Measurements from ENCODE around the gene ST3GAL4. TPM values are rescaled to one million over a fixed set of nuclear protein-coding genes. Genes with fewer than 3 reads are reported as not detected.

ST3GAL4 gene
- total RNA-seq, 1 experiment from 2014 or later = 11.2 TPM

DNA sequence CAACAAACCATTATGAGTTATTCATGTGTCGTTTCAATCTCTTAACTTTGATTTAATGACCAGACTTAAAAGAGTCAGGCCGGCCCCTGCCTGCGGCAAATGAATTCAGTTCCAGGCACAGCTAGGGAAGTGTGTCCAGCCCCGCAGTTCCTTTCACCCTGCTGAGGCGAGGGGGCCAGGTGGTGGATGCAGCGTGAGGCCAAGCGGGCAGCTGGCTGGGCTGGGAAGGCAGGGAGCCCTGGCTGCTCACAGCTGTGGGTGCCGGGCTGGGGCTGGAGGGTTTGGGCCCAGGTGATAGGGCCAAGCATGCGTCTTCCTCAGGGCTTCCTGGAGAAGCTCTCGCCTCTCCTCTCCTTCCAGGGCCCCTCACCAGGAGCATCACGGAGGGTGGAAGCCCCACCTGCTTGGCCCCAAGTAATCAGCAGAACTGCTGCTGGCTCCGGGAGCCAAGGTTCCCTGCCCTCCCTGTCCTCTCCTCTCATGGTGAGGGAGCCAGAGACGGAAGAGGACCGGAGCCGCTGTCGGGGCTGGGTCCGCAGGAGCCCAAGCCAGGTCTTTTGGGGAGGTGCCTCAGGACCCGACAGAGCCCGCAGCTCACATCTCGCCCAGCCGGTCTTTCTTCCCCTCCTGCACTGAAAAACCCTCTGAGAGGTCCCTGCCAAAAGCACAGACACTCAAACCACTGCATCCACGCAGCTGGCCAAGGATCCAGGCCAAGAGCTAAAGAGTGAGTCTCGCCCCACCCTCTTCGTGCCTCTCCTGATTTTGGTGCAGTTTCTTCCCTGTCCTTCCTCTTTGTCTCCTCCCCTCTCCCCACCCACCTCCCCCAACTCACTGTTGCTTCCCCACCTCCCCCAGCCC lies 97.0 kb downstream of the ST3GAL4 start:
- H3K27ac Mint-ChIP-seq (ENCODE audit: unreplicated experiment) = no peak overlapping the region
- BruUV-seq (replicated peaks) = no TSS peak
- TF ChIP-seq, protein P1, sequence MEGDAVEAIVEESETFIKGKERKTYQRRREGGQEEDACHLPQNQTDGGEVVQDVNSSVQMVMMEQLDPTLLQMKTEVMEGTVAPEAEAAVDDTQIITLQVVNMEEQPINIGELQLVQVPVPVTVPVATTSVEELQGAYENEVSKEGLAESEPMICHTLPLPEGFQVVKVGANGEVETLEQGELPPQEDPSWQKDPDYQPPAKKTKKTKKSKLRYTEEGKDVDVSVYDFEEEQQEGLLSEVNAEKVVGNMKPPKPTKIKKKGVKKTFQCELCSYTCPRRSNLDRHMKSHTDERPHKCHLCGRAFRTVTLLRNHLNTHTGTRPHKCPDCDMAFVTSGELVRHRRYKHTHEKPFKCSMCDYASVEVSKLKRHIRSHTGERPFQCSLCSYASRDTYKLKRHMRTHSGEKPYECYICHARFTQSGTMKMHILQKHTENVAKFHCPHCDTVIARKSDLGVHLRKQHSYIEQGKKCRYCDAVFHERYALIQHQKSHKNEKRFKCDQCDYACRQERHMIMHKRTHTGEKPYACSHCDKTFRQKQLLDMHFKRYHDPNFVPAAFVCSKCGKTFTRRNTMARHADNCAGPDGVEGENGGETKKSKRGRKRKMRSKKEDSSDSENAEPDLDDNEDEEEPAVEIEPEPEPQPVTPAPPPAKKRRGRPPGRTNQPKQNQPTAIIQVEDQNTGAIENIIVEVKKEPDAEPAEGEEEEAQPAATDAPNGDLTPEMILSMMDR (IDR thresholded peaks at IDR 0.05; ENCODE audit: insufficient read depth in 1 of 2, low read depth in 1 of 2, low read length in 1 of 2, severe bottlenecking in 1 of 2, unreplicated experiment in 1 of 2) = no peak
- Histone ChIP-seq H3K9me3 (peaks cover 15% of the 10 kb centered on the region; the same call in 1 of the 2 replicates), H3K36me3 (ENCODE audit: control insufficient read depth, insufficient read depth, low read length) (no peaks in the 10 kb centered on the region), H3K4me3 (ENCODE audit: low read depth, low read length) (no peak overlapping the region), H3K4me1 (no peaks in the 10 kb centered on the region), H3K27me3 (replicated peaks; ENCODE audit: control insufficient read depth, insufficient read depth, low read length) (no peaks in the 10 kb centered on the region; the same call in 1 of the 2 replicates)
- no peak for DNase-seq
- CTCF ChIA-PET = interaction anchor here (0.8 to 1.0 kb wide), 2 partner anchors 11 to 28 kb away, joined by 3 read pairs; no protein-coding TSS in a partner anchor
- H3K9me3 Mint-ChIP-seq (ENCODE audit: unreplicated experiment) = peaks cover 23% of the 10 kb centered on the region
- peaks cover 13% of the 10 kb centered on the region for H3K27me3 Mint-ChIP-seq (ENCODE audit: insufficient read depth, unreplicated experiment)
- no peaks in the 10 kb centered on the region for H3K4me1 Mint-ChIP-seq (ENCODE audit: low read depth, unreplicated experiment)
- intact Hi-C loops (cut with micrococcal nuclease; ENCODE audit: unreplicated experiment) = no loop called here
- POLR2A ChIA-PET = no interaction called here
- H3K36me3 Mint-ChIP-seq (ENCODE audit: insufficient read depth, unreplicated experiment) = no peaks in the 10 kb centered on the region
- H3K4me3 Mint-ChIP-seq (ENCODE audit: unreplicated experiment) = no peak overlapping the region

DNA sequence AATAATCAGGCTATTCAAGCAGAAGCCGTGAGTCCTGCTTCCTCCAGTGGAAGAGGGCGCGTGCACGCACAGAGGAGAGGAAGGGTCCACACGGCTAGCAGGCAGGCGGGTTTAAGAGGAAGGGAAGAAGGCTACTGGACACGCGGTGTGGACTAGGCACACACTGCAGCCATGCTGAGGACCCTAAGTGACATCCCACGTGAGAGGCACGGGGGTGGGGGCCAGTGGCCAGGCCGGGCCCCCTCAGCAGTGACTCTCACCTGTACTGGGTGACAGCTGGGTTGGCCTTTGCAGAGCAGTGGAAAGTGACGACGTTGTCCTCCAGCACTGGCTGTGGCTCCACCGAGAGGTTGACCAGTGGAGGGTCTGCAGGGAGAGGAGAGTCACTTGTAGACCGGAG lies 100.6 kb downstream of the ST3GAL4 start:
- Mint-ChIP-seq H3K27ac (ENCODE audit: unreplicated experiment) (no peak overlapping the region), H3K36me3 (ENCODE audit: insufficient read depth, unreplicated experiment) (no peaks in the 10 kb centered on the region), H3K27me3 (ENCODE audit: insufficient read depth, unreplicated experiment) (peaks cover 18% of the 10 kb centered on the region), H3K4me1 (ENCODE audit: low read depth, unreplicated experiment) (no peaks in the 10 kb centered on the region), H3K4me3 (ENCODE audit: unreplicated experiment) (no peak overlapping the region), H3K9me3 (ENCODE audit: unreplicated experiment) (peaks cover 5% of the 10 kb centered on the region)
- POLR2A ChIA-PET = no interaction called here
- no peaks in the 10 kb centered on the region for H3K36me3 ChIP-seq (ENCODE audit: control insufficient read depth, insufficient read depth, low read length)
- TF ChIP-seq, protein P1 (IDR thresholded peaks at IDR 0.05; ENCODE audit: insufficient read depth in 1 of 2, low read depth in 1 of 2, low read length in 1 of 2, severe bottlenecking in 1 of 2, unreplicated experiment in 1 of 2) = no peak
- no peak overlapping the region for H3K4me3 ChIP-seq (ENCODE audit: low read depth, low read length)
- no TSS peak for BruUV-seq (replicated peaks)
- CTCF ChIA-PET = interaction anchor here (0.8 kb wide), 1 partner anchor 25 kb away, joined by 5 read pairs; no protein-coding TSS in a partner anchor
- H3K9me3 ChIP-seq = peaks cover 5% of the 10 kb centered on the region; the same call in 1 of the 2 replicates
- no peak for DNase-seq
- H3K4me1 ChIP-seq = no peaks in the 10 kb centered on the region
- intact Hi-C loops (cut with micrococcal nuclease; ENCODE audit: unreplicated experiment) = no loop called here
- peaks cover 3% of the 10 kb centered on the region for H3K27me3 ChIP-seq (replicated peaks; ENCODE audit: control insufficient read depth, insufficient read depth, low read length)

DNA sequence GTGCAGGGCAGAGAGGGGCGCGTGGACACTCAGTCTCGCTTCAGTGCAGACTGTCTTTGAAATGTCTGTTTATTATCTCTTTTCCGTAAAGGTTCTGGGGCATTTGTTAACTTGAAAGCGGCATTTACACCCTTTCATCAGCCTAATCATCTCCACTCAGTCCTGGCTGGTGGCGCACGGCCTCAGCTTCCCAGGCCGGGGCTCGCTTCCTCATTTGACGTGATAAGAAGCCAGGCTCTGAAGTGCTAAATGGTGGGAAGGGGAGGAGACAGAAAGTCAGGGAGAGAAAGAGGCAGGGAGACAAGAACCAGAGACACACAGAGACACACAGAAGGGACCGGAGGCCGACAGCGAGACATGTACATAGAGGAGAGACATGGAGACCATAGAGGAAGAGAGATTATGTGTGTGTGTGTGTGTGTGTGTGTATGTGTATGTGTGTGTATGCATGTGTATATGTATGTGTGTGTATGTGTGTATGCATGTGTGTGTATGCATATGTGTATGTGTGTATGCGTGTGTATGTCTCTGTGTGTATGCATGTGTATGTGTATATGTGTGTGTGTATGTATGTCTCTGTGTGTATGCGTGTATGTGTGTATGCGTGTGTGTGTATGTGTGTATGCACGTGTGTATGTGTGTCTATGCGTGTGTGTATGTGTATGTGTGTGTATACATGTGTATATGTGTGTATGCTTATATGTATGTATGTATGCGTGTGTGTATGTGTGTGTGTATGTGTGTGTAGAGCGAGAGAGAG lies 101.5 kb downstream of the ST3GAL4 start:
- Histone ChIP-seq H3K36me3 (ENCODE audit: control insufficient read depth, insufficient read depth, low read length) (no peaks in the 10 kb centered on the region), H3K4me3 (ENCODE audit: low read depth, low read length) (no peak overlapping the region), H3K27me3 (replicated peaks; ENCODE audit: control insufficient read depth, insufficient read depth, low read length) (peaks cover 3% of the 10 kb centered on the region), H3K9me3 (no peaks in the 10 kb centered on the region), H3K4me1 (no peaks in the 10 kb centered on the region)
- BruUV-seq (replicated peaks) = no TSS peak
- no peaks in the 10 kb centered on the region for H3K9me3 Mint-ChIP-seq (ENCODE audit: unreplicated experiment)
- CTCF ChIA-PET = no interaction called here
- H3K4me3 Mint-ChIP-seq (ENCODE audit: unreplicated experiment) = no peak overlapping the region
- POLR2A ChIA-PET = no interaction called here
- H3K36me3 Mint-ChIP-seq (ENCODE audit: insufficient read depth, unreplicated experiment) = no peaks in the 10 kb centered on the region
- intact Hi-C loops (cut with micrococcal nuclease; ENCODE audit: unreplicated experiment) = no loop called here
- no peak overlapping the region for H3K27ac Mint-ChIP-seq (ENCODE audit: unreplicated experiment)
- no peaks in the 10 kb centered on the region for H3K4me1 Mint-ChIP-seq (ENCODE audit: low read depth, unreplicated experiment)
- H3K27me3 Mint-ChIP-seq (ENCODE audit: insufficient read depth, unreplicated experiment) = peaks cover 18% of the 10 kb centered on the region
- no peak for DNase-seq
- TF ChIP-seq, protein P1 (IDR thresholded peaks at IDR 0.05; ENCODE audit: insufficient read depth in 1 of 2, low read depth in 1 of 2, low read length in 1 of 2, severe bottlenecking in 1 of 2, unreplicated experiment in 1 of 2) = no peak
